HG02759 (cell line): ENCODE results near the gene IDI1.
"Not testable (repeated sequence)": the region's sequence is repeated elsewhere in the genome, so short reads cannot be mapped to it uniquely, and the experiment has no call there.

Experiments used
- ATAC-seq: cut with Tn5 transposase; IDR thresholded peaks from one replicate; pipeline ENCODE4 v1.9.1; 2021; ENCODE audit warnings: mild to moderate bottlenecking, moderate library complexity; ENCODE audit not compliant: unreplicated experiment

Gene IDI1

DNA sequence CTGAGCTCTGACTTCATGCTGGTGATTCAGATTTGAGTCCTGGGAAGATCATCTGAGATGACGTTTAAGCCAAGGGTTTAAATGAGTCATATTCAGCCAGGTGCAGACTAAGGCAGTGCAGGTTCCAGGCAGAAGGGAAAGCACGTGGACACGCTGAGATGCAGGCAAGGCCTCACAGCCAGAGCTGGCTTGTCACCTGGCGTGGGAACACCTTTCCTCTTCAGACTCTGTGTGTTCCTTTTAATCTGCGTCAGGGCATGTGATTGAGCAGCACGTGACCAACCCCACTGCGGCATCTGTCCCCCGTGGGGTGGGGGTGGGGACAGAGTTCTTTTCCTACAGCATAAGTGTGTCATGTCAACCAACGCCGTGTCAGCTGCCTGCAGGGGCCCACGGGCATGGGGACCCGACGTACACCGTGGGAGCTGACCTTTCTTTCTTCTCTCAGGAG, 12.6 kb downstream of the IDI1 start:
- peak; percentile 82 for ATAC-seq

DNA sequence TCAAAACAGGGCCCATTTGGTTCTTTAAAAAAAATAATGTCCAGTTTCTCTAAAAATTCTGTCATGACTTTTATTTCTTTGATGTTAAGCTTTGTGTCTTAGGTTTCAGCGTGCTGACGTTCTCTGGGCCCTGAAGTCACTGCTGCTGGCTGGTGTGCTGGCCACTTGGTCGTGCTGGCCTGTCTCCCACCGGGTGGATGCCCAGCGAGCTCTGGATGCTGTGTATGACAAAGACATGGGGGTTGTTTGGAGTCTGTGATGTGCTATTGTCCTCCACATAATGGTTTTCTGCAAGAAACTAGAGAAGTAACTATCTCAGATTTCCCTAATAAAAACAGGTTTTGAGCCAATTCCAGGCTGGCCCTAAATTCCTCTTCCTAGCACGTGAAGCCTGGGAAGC, 13.7 kb downstream of the IDI1 start:
- no peak for ATAC-seq

DNA sequence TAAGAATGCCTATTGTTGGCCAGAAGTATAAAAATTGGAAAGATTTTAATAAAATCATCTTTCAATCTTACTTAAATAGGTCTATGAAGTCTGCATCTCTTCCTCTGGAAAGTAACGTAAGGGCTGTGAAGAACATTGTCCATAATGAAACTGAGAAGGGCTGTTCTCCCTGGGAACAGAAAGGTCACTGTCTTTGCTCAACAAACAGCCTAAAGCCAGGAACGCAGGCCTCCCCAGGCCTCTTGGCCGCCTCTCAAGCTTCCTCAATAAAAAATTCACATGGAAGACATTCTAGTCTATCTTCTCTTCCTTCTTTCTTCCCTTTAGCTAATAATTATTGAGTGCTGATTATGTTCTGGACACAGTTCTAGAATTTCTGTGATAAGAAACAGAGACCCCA, 14.2 kb downstream of the IDI1 start:
- ATAC-seq: no peak

DNA sequence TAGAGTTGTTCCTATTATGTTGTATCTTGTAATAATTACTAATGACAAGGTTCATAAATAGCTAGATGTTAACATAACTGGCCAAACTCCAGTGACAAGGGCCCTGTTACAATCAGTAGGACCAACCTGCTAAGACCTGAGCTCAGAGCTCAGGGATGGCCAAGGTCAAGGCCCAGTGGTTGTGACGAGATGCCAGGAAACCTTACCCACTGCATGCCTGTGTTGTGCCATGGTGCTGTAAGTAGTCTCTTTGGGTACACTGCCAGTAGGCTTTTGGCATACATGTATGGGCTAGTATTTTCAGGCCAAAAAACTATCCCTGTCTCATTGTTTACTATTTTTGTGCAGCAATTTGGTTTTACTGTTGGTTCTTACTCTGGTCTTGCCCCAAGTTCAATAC, 15.3 kb downstream of the IDI1 start:
- ATAC-seq: no peak

DNA sequence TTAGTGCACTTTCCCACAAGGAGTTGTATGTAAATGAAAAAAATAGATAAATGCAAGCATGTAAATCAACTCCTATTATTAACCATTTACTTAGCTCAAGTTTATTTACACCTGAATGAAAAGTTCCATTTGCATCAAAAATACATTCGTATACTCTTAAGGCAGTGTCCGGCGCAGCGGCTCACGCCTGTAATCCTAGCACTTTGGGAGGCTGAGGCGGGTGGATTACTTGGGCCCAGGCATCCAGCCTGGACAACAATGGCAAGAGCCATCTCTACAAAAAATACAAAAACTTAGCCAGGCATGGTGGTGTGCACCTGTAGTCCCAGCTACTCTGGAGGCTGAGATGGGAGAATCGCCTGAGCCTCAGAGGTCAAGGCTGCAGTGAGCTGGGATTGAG, 19.1 kb downstream of the IDI1 start:
- no peak for ATAC-seq

DNA sequence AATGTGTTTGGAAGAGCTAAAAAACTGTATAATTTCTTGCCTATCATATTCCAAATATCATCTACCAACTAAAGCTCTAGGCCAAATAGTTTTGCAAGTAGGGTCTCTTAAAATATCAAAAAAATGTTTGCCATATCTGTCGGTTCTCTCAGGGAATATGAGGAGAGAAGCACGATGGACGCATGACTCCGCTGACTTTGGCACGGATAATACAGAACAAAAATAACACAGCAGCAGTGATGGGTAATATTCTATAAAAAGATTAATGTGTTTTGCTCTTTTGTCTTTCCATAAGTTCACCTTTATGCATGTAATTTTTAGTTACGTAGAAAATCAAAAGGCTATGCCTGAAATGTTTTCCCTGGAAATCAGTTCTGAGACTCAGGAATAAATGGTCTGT, 22.3 kb downstream of the IDI1 start:
- ATAC-seq: no peak

DNA sequence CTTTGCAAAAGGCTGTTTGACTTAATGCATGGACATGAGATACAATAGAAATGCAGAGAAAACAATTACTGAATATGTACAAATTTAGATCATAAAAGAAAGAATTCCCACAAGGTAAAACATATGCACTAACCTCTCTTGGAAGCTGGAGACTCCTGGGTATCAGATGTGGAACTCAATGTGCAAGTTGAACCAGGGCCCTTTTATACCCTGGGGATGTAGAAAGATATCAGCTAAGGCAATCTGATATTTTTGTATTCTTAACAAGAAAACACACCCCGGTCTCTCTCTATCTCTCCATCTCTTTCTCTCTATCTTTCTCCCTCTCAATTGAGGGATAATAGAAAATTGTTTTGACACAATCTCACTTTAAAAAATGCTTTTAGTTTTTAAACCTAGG, 23.2 kb downstream of the IDI1 start, which contains the start of gene IDI2:
Gene IDI2, minus strand, starts transcription at position 177 of the 400 bp plus-strand sequence. CDS start 1,136 bp downstream, outside the sequence.
- no peak for ATAC-seq

DNA sequence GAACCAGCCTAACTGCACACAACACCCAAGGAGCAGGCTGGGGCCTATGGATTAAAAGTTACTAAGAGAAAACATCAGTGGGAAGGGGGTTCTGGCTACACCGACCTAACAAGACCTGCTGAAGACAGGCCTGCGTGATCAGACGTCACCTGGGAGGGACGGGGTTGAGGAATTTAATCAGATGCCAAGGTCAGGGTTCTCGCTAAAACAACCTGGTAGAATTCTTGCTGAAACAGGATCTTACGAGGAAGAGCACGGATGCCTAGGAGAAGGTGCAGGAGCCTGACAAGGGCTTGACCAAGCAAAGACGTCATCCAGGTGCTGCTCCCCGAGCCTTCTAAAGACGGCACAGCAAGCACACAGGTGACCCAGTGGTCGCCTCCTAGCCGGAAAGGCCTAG, 24.8 kb downstream of the IDI1 start:
- ATAC-seq: no peak

DNA sequence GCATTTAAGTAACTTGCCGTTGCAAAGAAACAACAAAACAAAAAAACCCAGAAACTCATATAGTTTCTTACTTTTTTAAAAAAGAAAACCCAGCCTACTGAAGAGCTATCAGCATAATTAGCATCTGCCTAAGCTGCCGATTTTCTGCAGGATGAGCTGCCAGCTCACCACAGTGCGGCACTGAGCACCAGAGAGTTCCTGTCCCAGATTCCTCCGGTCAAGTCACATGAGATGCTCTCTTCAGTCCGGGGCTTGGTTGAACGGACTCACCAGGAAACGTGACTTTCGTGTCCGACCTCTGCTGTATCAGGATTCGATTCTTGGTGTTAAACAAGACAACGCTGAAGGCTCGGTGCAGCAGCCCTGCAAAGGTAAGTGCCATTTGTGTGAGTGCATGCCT, 26.5 kb downstream of the IDI1 start:
- no peak for ATAC-seq

DNA sequence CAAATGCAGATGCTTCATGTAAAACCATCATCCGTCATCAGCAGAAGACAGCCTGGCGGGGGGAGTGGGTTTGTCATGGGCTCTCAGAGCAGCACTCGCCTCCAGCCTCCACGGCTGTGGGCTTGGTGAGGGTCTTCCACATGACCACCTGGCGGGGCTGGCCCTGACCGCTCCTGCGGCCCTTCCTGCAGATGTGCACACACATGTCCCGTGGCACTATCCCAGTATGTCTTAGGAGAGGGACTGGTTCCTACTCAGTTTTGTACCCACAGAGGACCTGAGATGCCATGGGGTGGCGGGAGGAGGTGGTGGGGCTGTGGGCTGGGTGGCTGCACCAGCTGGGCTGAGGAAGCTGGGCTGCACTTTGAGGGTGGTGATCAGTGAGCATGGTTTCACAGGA, 28.0 kb downstream of the IDI1 start:
- ATAC-seq: no peak

DNA sequence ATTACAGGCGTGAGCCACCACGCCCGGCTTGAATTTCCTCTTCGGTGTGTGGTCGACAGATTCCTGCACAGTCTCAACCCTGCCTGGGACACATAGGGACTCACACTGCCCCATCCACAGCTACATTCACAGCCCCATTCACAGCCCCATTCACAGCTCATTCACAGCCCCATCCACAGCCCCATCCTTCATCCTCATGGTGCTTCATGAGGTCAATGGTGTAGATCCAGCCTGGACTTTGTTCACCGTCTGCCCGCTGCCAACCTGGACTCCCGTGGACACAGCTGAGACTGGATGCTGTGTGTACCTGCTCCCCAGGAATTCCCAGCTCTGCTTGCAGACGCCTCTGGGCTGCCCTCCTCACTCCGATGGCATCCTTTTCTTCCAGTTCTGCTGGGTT, 28.5 kb downstream of the IDI1 start:
- ATAC-seq: no peak

DNA sequence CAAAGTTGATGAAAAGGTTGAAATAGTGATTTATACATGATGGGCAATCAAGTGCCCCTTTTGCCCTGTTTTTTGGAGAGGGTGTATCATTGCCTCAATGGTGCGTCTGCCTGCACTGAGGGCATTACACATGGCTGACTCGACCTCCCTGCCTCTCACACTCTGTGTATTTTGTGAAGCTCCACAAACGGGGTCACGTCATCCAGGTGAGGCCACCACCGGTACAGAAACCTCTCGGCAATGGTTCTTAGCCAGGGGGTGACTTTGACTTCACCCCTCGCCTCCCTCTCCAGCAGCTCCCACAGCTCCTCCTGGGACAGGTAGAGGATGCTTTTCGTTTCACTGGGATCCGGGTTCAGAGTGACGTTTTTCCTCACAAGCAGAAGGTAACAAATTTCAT, 29.6 kb downstream of the IDI1 start:
- ATAC-seq: no peak

DNA sequence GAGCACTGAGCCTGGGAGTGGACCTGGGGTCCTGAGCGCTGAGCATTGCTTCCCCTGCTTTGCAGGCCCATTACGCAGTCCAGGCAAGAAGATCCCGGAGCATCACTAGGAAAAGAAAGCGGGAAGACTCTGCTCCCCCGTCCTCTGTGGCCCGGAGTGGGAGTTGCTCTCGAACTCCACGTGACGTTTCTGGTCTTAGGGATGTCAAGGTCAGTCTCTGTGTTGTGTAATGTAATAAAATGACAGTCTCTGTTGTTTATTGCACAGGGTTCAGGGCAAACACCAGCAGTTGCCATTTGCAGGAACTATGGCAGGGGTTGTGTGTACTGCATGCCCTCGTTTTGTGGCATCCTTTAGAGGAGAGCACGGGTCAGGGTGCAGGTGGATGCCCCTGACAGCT, 33.2 kb downstream of the IDI1 start:
- ATAC-seq: no peak

DNA sequence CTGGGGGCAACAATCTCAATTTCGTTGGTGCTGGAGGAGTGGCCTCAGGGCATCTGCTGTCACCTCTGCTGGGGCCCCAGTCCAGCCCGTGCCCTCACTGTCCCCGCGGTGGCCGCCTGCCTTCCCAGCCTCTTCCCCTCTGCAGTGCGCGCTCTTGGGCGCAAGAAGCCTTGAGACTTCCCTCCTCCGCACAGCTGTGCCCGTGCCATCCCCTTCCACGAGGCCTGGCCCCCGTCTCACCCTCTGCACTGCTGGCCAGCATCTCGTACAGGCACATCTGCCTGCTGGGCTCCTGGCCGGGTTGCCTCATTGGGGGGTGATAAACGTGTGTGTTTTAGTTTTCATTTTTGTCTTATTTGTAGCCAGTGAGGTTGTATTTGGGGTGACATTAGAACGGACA, 37.2 kb downstream of the IDI1 start:
- no peak for ATAC-seq

DNA sequence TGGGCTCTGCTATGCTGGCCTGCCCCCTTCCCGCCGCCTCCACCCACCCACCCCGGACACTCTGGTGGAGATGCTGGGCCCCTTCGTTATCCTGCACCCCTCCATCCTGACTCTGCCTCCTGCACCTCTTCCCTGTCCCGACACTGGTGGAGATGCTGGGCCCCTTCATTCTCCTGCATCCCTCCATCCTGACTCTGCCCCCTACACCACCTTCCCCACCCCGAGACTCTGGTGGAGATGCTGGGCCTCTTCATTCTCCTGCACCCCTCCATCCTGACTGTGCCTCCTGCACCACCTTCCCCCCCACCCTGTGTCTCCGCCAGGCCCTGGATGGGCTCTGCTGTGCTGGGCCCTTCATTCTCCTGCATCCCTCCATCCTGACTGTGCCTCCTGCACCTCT, 38.2 kb downstream of the IDI1 start:
- no peak for ATAC-seq

DNA sequence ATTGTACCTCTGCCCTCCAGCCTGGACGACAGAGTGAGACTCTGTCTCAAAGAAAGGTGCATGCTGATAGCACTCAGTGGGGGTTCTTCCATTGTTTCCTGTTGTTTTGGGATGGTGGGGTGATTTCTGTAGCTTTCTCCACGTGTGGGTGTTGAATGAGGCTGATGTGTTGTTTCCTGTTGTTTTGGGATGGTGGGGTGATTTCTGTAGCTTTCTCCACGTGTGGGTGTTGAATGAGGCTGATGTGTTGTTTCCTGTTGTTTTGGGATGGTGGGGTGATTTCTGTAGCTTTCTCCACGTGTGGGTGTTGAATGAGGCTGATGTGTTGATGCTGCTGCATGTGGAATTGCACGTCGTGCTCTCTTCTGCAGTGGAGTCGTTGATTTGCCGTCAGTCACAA, 39.0 kb downstream of the IDI1 start:
- not testable (repeated sequence) for ATAC-seq

DNA sequence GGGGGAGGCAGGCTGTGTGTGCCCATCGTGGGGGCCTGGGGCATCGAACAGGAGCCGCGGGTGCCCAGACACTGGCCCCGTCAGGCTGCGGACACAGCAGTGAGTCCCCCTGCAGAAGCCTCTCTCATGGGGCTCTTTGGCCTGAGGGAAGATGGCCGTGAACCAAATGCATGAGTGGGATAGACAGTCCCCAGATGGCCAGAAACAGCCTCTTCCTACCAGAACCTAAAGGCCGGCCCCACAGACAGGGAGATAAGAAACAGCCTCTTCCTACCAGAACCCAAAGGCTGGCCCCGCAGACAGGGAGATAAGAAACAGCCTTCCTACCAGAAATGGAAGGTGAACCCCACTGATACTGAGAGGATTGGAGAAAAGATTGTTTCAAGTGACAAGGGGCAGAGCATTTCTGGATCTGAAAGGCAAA, 39.8 kb downstream of the IDI1 start:
- ATAC-seq: no peak

DNA sequence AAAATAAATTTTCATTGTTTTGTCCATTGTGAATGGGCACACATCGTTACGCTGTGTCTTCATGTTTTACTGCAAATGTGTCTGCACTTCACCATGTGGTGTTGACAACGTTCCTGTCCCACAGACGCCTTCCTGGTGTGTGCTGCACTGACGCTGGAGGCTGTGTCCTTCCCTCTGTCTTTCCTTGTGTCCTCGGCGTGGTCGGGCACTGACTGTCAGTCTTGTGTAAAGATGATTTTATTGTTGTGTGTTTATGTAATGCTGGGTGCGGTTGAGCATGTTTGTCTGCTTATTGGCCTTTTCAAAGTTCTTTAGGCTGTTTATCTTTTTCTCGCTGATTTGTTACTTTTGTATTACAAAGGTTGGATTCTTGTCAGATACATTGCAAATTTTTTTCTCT, 41.3 kb downstream of the IDI1 start:
- no peak for ATAC-seq

DNA sequence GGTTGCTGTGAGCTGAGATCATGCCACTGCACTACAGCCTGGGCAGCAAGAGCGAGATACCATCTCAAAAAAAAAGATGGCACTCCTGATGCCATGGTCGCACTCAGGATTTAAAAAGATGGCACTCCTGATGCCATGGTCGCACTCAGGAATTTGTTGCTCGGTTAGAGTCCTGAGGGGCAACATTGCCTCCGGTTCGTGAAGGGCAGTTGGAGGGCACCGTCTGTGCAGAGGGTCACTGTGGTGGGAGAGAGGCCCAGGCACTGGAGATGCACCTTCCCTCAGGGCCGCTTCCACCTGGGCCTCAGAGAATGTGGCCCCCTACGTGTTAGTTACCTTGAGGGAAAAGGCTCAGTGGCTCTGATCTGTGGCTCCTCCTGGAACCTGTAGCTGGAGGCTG, 42.3 kb downstream of the IDI1 start:
- no peak for ATAC-seq

DNA sequence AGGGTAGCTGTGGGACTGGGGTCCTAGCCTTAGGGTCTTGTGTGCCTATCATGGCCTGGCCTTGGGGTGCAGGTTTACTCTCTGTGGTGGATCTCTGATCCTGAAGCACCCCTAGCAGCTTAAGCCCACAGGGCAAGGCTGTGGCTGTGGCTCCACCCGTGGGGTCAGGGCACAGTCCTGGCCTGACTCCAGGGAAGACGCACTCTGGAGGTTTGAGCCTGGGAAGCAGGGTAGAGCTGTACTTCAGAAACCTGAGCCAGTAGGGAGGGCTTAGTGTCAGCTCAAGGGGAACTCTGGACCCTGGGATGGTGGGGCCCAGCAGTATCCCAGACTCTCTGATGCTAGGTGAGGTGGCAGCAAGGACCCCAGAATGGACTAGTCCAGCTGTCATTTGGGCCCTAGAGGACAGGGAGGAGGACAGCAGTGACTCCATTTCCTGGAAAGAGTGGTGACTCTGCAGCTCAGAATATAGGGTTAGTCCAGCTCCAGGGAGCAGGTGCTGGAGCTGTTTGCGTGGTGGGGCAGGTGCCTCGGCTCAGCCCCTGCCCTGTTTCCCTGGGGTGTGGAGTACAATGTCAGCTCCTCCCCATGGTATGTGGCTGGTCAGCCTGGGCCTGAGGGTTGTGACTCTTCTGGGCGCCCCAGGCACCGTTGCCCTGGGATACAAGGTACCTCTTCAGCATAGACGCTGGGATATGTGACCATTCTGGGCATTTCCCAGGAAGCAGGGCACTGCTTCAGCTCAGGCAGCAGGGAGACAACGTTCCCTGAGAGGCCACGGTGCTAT, 44.8 kb downstream of the IDI1 start:
- no peak for ATAC-seq

DNA sequence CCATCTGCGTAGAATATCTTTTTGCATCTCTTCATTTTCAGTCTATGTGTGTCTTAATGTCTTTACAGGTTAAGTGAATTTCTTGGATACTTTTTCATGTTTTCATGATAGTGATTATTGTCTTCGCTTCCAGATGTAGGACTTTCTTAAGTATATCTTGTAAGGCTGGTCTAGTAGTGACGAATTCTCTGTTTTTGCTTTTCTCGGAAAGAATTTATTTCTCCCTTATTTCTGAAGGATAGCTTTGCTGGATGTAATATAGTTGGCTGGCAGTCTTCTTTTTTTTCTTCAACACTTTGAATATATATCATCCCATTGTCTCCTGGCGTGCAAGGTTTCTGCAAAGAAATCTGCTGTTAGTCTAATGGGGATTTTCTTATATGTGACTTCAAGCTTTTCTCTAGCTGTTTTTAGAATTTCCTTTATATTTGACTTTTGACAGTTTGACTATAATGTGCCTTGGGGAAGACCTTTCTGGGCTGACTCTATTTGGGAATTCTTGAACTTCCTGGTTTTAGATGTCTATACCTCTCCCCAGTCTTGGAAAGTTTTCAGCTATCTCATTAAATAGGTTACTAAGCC, 46.4 kb downstream of the IDI1 start:
- no peak for ATAC-seq

DNA sequence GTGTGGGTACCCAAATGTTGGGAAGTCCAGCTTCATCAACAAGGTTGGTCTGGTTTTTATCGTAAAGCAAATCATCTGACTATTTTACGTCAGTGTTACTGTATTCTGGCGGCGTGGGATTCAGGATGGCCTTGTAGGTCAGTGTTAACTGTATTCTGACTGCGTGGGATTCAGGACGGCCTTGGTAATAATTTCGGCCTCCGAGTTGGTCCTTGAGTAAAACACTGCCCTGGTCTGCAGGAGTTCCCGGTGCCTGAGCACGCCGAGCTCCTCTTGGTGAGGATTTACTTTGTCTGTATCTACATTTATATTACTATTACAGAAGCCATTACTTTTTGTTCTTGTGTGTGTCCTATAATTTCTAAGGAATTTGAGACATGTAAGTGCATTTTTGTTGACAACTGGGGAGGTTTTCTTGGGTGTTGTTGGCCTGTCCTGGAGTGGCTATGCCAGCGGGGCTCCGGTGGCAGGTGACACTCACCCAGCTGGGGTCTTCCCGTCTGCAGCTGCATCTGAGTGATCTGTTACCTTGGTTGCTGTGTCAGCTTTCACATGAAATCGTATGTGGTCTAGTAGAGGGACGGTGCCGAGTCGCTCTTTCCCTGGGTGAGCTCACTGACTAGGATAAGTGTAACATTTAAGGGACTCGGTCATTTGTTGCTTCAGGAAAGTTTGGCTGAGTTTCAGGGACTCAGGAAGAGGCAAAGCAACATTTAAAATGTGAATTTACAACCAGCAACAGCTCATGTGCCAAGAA, 51.5 kb downstream of the IDI1 start:
- no peak for ATAC-seq
